T-helper 9 cell (primary cell): ENCODE results near the gene TBCEL.
"Not testable (repeated sequence)": the region's sequence is repeated elsewhere in the genome, so short reads cannot be mapped to it uniquely, and the experiment has no call there.

Experiments used
- DNase-seq: peaks from one replicate; pipeline ENCODE4 v3.0.0-alpha.2; 2020

The TBCEL gene

GRCh38 chr11:121029813-121030445, 6.0 kb downstream of the TBCEL start:
- DNase-seq: no peak

- no peak for DNase-seq
These were observed 7.3 kb downstream of the TBCEL start for GRCh38 chr11:121031167-121031566.

GRCh38 chr11:121031648-121032047, 7.7 kb downstream of the TBCEL start:
- not testable (repeated sequence) for DNase-seq

GRCh38 chr11:121032546-121032945, 8.6 kb downstream of the TBCEL start:
- no peak for DNase-seq

- DNase-seq: no peak
These were observed 9.7 kb downstream of the TBCEL start for GRCh38 chr11:121033635-121034034.

- no peak for DNase-seq
These were observed 11.4 kb downstream of the TBCEL start for GRCh38 chr11:121035169-121035755.

GRCh38 chr11:121035780-121036179, 11.9 kb downstream of the TBCEL start:
- DNase-seq: no peak

- no peak for DNase-seq
These were observed 13.1 kb downstream of the TBCEL start for GRCh38 chr11:121037016-121037415.

GRCh38 chr11:121038648-121039409, 14.9 kb downstream of the TBCEL start:
- no peak for DNase-seq

GRCh38 chr11:121039971-121040613, 16.2 kb downstream of the TBCEL start:
- no peak for DNase-seq

- DNase-seq: no peak
These were observed 16.7 kb downstream of the TBCEL start for GRCh38 chr11:121040614-121041002.

- DNase-seq: no peak
These were observed 17.2 kb downstream of the TBCEL start for GRCh38 chr11:121041072-121041471.

- no peak for DNase-seq
These were observed 18.4 kb downstream of the TBCEL start for GRCh38 chr11:121042296-121042695.

GRCh38 chr11:121047926-121048325, 24.0 kb downstream of the TBCEL start:
- no peak for DNase-seq

GRCh38 chr11:121048464-121049233, 24.7 kb downstream of the TBCEL start:
- DNase-seq: no peak

GRCh38 chr11:121053244-121053643, 29.3 kb downstream of the TBCEL start:
- DNase-seq: no peak

GRCh38 chr11:121054266-121054665, 30.4 kb downstream of the TBCEL start:
- no peak for DNase-seq

GRCh38 chr11:121055076-121055475, 31.2 kb downstream of the TBCEL start:
- DNase-seq: no peak

GRCh38 chr11:121057922-121058321, 34.0 kb downstream of the TBCEL start:
- no peak for DNase-seq

GRCh38 chr11:121058941-121059340, 35.0 kb downstream of the TBCEL start:
- no peak for DNase-seq

- no peak for DNase-seq
These were observed 35.7 kb downstream of the TBCEL start for GRCh38 chr11:121059605-121060004.

GRCh38 chr11:121063728-121064127, 39.8 kb downstream of the TBCEL start:
- DNase-seq: no peak

- DNase-seq: no peak
These were observed 42.7 kb downstream of the TBCEL start for GRCh38 chr11:121066623-121067022.
